Esophagus muscularis mucosa (tissue), 4 donors: ENCODE results near the gene HACD2.

ENCODE experiments used
- CTCF ChIP-seq, 3 experiments: fragments of 200-600 bp in 2 of 3; fragments of 450-650 bp in 1 of 3; sonication (generic) in 2 of 3; IDR thresholded peaks; one replicate each; pipeline ENCODE4 v1.5.1; 2017 to 2019; ENCODE audit warnings: antibody characterized with exemption in 3 of 3, mild to moderate bottlenecking in 2 of 3, moderate library complexity in 1 of 3
- EP300 ChIP-seq: sonication (generic); formaldehyde crosslinking; IDR thresholded peaks from one replicate; pipeline ENCODE4 v1.6.1; 2017; ENCODE audit warnings: antibody characterized with exemption
- POLR2A ChIP-seq: fragments of 450-650 bp; IDR thresholded peaks from one replicate; pipeline ENCODE4 v1.6.1; 2017; ENCODE audit warnings: antibody characterized with exemption, moderate library complexity, mild to moderate bottlenecking, low read depth
- POLR2AphosphoS5 ChIP-seq, 2 donors: sonication (generic); formaldehyde crosslinking; IDR thresholded peaks; one replicate each; pipeline ENCODE4 v1.6.1; 2017; ENCODE audit warnings: antibody characterized with exemption in 2 of 2

- TF ChIP-seq CTCF (IDR thresholded peaks at IDR 0.05): no peak
- TF ChIP-seq POLR2A: no peak
- TF ChIP-seq EP300: no peak
- no peak for TF ChIP-seq POLR2AphosphoS5 (IDR thresholded peaks at IDR 0.05)
Measured at GRCh38 chr3:123534264-123534663, 50.6 kb downstream of the HACD2 start.
